T-helper 22 cell (primary cell): ENCODE measurements around the gene ANKRD6.
"Not testable (repeated sequence)": the region's sequence is repeated elsewhere in the genome, so short reads cannot be mapped to it uniquely, and the experiment has no call there.

Experiments used
- DNase-seq: peaks from one replicate; pipeline ENCODE4 v3.0.0-alpha.2; 2020; ENCODE audit warnings: low read depth

ANKRD6 gene

DNA sequence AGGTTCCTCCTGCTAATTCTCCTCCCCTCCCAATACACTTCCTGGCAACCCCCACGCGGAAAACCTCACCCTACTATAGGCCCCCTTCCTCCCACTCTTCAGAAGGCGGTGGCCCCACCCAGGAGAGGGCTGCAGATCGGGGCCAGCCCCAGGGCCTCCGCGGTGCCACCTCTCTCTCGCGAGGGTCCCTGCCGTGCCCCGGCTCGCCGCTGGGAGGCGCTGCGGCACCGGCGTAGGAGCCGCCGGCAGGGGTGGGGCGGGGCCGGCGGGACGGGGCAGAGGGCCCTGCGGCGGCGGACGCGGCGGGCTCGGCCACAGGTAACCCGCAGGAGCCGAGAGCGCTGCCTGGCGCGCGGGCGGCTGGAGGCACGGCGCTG is at the start of gene ANKRD6:
TSS of gene ANKRD6 (plus strand) at position 278 of the 377 bp plus-strand sequence. CDS start 133,825 bp downstream, outside the sequence.
- peak; percentile 50 for DNase-seq

DNA sequence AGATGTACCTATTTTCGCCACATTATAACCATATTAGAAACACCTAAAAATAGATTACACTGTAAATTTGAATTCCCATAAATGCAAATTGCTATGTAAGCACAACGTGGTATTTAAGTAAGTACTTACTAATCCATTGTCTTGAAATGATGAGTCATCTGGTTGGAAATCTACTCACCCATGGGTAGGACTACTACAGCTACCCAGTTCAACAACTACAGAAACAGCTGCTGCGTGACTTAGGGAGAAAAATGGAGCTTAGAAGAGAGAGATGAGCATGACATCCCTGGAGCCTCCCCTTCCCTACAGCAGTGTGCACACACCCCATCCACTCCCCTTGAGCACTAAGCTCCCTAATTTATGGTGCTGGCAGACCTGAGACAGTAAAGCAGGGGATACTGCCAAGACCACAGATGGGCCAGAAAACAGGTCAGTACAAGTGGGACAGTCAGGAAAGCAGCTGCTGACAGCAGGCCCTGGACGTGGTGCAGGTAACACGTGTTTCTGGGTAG is 47.7 kb upstream of the ANKRD6 start:
- DNase-seq = no peak

DNA sequence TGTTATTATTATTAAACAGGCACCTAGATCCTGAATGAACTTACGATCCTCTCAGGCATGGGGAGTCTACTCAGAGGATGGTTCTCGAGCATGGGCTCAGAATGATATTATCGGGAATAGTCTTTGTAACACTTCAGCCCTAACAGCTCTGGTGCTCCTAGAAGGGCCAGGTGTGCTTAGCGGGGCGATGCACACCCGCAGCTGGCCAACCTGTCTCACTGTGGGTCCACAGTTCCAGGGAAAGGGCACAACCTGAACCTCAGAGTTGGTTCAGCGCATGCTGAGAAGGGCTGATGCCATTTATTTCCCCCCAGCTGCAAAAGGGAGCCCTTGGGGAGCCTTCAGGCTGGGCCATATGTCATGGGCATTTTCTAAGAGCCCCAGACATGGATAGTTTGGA is 47.1 kb upstream of the ANKRD6 start:
- DNase-seq = no peak

DNA sequence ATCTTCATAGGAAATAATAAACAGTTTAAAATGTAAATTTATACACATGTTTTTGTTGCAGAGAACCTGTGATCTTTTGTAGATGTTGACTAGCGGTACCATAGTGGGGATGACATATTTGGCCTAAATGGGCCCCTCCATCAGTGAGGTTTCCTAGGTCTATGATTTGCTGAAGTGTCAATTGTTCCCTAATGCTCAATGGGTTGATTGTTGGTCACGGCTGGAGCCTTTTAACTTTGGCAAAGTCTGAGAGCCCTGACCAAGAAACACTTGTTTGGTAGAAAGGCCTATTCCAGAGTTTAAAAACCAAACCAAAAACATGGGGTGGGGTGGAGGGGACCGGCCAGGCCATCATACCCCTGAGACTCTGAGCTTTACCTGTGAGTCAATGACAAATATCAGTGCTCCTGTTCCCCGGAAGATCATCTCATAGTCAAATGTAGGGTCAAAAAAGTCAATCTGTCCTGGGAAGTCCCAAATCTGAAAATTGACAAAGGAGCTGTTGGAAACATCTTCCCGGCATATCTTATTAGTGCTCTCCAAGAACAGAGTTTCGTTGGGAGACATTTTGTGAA is 45.9 kb upstream of the ANKRD6 start:
- no peak for DNase-seq

DNA sequence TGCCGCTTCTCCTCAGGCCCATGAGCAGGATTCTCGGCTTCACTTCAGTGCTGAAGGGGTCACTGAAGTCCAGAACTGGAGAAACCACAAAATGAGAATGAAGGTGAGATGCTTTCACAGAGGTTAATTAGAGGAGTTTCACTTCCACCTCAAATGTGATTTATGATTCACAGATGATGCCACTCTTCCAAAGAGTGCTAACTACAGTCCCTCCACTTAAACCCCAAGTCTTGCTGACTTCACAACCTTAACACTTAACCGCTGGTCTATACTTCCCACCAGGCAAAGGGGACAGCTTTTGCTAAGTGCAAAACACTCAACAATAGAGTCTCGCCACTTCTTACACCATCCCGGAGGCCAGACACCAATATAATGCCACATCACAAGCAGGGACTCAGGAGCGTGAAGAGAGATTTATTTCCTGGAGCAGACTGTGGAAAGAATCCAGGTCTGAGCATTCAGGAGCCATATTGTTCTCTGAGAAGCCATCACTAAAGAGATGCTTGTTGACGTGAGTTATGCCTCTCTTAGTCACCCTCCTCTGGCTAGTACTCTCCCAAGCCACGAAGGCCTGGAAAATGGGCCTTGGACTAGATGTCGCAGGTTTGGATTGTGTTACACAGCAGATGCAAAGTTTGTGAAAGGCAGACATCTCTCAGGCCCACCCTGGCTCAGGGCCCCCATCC is 45.3 kb upstream of the ANKRD6 start:
- DNase-seq = no peak

DNA sequence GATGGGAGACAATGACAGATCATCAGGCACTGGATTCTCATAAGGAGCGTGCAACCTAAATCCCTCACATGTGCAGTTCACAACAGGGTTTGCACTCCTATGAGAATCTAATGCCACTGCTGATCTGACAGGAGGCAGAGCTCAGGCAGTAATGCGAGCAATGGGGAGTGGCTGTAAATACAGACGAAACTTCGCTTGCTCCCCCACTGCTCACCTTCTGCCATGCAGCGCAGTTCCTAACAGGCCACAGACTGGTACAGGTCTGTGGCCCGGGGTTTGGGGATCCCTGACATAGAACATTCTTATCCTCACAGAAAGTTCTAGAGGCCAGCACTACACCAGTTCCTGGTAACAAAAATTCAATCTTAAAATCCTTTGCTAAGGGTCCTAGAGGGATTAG is 44.1 kb upstream of the ANKRD6 start:
- no peak for DNase-seq

DNA sequence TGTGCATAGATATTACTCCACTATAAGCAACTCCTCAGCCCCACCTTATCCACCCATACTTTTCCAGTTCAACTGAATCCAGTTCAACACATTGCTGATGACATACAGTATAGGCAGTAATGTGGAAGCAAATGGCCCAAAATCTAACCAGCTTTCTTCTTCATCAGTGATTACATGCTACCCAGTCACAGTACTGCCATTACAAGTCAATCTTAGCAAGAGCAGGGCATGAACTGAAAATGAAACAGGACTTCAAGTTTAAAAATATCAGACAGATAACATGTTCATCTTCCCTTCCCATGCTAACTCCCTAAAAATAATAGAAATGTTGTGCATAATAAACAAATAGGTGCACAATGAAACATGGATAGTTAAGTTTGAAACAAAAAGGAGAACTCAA is 40.1 kb upstream of the ANKRD6 start:
- DNase-seq = no peak

DNA sequence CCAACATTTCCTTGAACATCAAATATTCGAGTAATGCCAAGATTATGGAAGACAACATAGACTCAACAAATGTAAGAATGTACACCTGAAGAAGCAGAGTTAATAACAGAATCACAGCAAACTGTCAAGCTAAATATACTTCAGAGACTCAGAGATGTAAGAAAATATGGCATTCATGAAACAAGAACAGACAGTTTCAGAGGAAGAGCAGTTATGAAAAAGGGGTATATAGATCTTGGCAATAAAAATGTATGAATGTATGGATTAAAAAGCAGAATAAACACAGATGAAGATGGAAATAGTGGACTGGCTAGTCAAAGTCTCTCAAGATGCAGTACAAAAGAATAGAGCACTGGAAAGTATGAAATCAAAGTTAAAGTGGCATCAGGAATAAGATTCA is 39.3 kb upstream of the ANKRD6 start:
- no peak for DNase-seq

DNA sequence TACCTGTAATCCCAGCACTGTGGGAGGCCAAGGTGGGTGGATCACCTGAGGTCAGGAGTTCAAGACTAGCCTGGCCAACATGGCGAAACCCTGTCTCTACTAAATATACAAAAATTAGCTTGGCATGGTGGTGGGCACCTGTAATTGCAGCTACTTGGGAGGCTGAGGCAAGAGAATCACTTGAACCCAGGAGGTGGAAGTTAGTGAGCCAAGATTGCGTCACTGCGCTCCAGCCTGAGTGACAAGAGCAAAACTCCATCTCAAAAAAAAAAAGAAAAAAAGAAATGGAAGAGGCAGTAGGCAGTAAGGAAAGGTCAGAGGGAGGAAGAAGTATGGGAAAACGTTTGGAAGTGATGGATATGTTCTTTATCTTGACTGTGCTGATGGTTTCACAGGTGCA is 35.1 kb upstream of the ANKRD6 start:
- DNase-seq = not testable (repeated sequence)

DNA sequence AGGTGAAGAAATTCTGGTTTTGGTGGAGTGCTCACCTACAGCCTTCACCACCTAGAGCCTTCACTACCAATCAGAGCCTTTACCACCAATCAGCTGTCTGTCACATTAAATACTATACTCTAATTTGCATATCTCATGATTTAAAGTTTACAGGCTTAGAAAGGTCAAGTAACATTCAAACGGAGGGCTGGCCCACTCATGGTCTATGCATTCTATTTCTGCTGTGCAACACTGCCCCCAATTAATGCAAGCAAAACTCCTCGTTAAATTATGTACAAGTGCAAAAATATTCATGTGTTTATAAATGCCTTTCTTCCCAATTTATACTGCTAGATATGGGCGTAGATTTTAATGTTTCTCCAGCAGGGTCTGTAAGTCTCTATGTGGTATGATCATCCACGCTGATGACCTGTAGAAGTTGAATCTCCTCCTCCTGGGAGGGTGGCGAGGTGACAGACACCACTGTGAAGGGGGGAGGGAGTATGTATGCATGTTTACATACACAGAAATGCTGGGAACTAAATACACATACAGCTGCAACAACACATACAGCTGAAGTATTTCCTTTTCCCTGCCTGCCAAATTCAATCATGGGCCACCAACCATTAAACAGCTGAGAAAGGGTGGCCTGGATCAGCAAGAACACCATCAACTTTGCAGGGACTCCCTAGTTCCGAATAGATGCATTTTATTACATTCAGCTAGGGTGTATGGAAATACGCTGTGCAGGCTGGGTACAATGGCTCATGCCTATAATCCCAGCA is 34.0 kb upstream of the ANKRD6 start:
- DNase-seq = no peak

DNA sequence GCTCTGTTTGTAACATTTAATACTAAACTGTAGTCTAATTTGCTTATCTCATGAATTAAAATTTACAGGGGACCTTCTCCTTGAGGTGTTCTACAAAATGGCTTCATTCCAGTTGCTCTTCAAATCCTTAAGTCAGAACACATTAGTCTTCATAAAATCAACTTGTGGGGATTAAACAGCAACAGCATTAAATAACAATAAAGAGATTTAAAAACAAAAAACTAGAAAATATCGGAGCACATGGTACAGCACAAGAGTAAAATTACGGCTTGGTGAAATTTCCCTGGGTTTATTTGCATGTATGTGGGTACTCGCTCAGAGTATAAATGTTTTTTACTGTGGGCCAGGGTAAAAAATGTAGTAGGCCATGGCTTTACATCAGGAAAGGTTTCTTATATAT is 32.9 kb upstream of the ANKRD6 start:
- no peak for DNase-seq

DNA sequence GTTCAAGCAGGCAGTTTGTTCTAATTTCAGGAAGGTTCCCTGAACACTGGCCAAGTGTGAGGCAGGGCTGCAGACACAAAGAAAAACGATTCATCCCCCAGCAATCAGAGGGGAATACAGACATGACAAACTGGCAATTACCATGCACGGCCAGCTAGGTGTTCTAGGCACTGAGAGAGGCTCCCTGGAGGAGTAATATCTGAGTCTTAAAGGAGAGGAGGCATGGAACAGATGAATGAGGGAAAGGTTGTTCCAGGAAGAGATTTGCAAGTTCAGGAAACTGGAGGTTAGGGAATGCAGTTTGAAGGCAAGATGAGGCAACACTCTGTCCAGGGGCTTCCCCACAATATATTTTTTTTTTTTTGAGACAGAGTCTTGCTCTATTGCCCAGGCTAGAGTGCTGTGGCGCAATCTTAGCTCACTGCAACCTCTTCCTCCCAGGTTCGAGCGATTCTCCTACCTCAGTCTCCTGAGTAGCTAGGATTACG is 32.0 kb upstream of the ANKRD6 start:
- DNase-seq = no peak

DNA sequence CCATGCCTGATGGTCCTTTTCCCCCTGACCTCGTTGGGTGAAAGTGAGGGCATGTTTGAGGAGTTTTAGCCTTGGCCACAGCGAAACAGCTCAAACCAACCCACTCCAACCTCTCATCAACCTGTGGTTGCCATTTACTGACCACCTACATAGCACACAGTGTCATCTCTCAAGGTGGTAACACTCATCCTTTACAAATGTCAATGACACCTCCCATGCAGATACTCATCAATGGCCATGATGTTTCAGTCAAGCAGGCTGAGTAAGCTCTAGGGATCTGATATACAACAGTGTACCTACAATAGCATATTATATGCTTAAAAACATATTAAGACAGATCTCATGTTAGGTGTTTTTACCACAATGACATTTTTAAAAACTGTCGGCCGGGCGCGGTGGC is 30.2 kb upstream of the ANKRD6 start:
- no peak for DNase-seq

DNA sequence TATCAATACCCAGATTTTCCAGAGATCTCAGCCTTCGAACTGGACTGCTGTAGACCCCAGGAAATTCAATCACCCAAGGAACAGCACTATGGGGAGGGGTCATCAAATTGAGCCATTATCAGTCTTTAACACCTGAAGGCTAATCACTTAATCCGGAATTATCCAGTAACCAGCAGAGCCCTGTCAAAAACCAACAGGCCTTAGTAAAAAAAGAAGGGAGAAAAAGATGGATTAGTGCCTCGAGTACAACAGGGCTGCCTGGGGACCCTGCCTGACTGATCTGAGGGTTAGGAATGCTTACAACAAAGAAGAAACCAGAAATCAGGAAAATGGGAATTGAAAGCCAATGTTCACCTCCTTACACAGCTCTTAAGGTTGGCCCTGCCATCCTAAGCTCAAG is 28.4 kb upstream of the ANKRD6 start:
- DNase-seq = no peak

DNA sequence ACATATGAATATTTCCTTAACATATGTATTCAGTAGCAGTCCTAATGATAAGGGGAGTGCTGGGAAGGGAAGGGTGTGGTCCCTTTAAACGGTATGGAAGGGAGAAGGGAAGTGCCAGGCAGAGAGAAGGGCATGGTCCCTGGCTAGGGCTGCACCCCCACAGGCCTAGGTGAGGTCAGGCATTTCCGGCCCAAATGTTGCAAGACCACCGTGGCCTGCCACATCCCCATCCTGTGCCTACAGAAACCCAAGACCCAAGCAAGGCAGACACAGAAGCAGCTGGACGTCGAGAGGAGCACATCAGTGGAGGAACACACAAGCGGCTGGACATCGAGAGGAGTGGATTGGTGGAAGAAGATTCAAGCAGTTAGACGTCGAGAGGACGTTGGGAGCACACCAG is 26.8 kb upstream of the ANKRD6 start:
- DNase-seq = no peak

DNA sequence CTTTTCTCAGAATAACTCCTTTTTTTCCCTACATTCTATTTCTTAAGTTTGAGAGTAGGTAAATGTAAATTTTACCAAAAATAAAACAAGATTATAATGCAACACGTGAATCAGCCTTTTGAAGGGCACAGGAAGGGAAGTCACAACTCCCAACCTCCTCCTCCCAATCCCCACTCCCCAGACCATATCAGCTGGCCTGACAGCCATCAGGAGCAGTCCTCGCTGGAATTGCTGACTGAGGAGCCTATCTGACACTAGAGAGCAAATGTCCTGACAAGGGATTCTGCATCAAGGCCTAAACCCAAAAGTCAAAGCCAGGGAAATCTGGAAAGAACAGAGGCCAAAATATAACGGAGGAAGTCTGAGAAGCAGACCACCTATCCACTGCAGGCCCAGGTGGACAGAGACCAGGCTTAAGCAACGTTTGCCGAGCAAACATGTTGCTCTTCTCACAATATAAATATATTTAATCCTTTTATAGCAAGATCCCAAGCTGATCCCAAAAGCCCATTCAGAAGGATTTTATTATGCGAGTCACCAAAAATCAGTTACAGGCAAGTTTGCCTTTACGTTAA is 23.4 kb upstream of the ANKRD6 start:
- no peak for DNase-seq

DNA sequence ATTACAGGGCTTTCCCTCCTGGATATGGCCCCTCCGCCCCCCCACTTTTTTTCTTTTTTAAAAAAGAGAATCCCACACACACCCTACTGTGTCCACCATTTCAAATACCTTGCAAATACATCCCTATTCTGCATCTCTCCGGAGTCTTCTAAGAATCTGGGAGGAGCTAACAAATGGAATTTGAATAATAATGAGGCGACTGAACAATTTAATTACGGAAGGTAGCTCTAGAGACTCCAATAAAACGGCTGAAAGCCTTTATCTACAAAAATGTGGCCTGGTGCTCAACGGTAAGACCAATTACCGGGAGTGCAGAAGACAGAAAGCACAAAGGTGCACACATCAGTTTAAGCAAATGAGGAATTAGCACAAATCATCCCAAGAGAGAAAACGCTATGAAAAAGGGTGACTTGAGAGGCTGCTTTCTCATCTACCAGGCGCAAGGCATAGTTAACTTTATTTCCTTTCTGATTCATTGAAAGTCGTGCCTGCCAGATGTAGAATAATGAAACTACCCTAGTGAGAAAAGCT is 22.7 kb upstream of the ANKRD6 start:
- DNase-seq = no peak

DNA sequence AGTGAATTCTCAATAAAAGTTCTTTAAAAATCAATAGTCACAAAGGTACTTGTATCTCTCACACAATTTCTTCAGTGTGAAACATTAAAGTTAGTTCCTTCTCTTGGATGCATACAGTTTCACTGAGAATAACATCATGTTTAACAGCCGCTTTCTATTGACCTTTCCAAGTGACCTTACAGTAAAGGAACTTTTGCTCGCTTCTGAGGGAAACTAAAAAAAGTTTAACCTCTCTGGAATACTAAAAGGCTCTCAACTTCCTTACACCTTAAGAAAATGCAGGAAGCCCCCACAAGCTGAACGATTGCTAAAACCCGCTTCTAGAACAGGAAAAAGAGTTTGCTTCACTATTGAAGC is 22.2 kb upstream of the ANKRD6 start:
- no peak for DNase-seq

DNA sequence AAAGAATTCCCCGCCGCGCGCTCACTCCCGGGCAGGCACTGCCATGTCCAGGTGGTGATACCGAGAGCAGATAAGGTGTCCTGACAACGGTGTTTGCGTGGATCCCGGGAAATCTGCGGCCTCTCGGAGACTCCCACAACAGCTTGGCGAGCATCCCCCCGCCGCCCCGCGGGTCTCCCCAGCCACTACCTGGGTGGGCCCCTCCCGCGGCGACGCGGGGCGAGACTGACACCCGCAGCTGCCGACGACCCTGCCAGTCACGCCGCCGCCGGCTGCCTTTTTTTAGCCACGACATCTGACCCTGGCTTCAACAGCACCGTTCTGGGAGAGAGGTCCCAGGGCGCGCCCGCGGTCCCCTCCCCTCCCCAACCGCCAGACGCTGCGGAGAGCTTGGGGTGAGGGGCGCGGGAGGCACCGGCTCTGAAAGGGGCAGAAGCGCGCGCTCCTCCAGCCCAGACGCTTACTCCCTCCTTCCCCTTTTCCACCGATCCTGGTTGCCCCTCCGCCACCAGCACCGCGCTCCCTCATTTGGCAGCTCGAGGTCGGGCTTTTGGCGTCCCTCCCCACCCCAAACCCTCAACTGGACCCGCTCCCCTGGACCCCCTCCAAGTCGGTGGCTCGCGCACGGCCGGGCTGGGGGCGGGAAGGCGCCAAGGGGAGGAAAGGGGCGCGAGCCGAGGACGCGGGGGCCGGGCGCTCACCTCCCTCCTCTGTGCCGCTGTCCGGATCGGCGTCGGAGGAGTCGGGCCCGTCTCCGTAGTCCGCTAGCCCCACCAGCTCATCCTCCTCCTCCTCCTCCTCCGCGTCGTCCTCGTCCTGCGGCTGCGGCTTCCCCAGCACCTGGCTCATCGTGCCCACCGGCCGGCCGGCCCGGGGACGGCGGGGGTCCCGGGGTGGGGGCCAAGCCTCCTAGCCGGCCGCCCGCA is 21.5 kb upstream of the ANKRD6 start:
- no peak for DNase-seq

DNA sequence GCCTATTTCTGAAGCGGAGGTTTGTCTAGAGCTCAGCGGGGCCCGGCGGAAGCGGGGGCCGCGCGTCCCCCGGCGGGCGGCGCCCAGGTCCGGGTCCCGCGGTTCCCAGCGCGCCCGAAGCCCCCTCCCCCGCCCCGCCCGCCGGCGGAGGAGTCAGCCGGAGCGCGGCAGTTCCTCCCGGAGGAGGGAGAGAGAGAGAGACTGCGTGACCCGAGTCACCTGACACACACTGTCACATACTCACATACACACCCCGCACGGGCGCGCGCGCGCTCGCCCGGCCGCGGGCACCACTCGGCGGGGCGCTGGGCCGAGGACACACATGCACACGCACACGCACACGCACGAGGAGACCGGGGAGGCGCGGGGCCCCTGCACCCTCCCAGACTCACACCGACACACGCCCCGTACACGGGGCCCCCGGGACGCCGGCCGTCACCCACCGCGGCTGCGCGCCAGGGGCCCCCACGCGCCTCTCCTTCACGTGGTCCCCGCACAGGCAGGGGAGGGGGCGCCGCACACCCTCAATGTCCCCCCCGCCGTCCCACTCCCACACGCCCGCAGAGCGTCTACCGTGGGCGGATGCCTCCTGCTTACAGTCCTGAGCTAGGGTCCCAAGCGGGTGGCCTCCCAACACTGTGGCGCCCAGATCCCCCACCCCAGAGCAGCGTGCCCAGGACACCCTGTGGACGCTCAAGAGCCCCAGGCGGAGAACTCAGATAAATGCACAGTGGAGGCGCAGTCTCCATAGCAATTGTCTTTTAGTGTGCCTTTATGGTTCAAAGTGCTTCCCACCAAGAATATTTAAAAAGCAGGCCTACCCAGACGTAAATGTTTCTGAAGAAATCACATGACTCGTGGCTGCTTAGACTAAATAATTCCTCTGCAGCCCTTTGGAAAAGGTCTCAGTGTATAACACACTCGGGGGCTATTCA is 20.6 kb upstream of the ANKRD6 start, which contains the start of gene RRAGD:
TSS of gene RRAGD (minus strand) at position 203 of the 935 bp plus-strand sequence. CDS start 280 bp downstream, outside the sequence.
- DNase-seq = peak; percentile 46
